HEK293T (cell line): ENCODE data around the gene CIP2A.

Experiments
- ARNT ChIP-seq: fragments of 450-650 bp; IDR thresholded peaks from 2 replicates; pipeline ENCODE4 v1.6.1; 2017; ENCODE audit warnings: mild to moderate bottlenecking
- BHLHE40 ChIP-seq: fragments of 450-650 bp; IDR thresholded peaks from 2 replicates; pipeline ENCODE4 v1.6.1; 2016; ENCODE audit warnings: mild to moderate bottlenecking, moderate library complexity, borderline replicate concordance
- CTBP1 ChIP-seq: fragments of 450-650 bp; IDR thresholded peaks from 2 replicates; pipeline ENCODE4 v1.6.1; 2016; ENCODE audit warnings: borderline replicate concordance
- ELF4 ChIP-seq: fragments of 450-650 bp; IDR thresholded peaks from 2 replicates; pipeline ENCODE4 v1.6.1; 2017; ENCODE audit warnings: antibody characterized with exemption
- FOXA1 ChIP-seq: fragments of 450-650 bp; IDR thresholded peaks from 2 replicates; pipeline ENCODE4 v1.6.1; 2016; ENCODE audit warnings: mild to moderate bottlenecking
- FOXK2 ChIP-seq: fragments of 450-650 bp; IDR thresholded peaks from 2 replicates; pipeline ENCODE4 v1.6.1; 2016; ENCODE audit warnings: mild to moderate bottlenecking
- FOXM1 ChIP-seq: fragments of 450-650 bp; IDR thresholded peaks from 2 replicates; pipeline ENCODE4 v1.6.1; 2017; ENCODE audit warnings: mild to moderate bottlenecking, borderline replicate concordance
- HDGF ChIP-seq: fragments of 450-650 bp; IDR thresholded peaks from 2 replicates; pipeline ENCODE4 v1.6.1; 2017; ENCODE audit warnings: antibody characterized with exemption, borderline replicate concordance
- NFRKB ChIP-seq: fragments of 450-650 bp; IDR thresholded peaks from 2 replicates; pipeline ENCODE4 v1.6.1; 2016; ENCODE audit warnings: mild to moderate bottlenecking, moderate library complexity
- PKNOX1 ChIP-seq: fragments of 450-650 bp; IDR thresholded peaks from 2 replicates; pipeline ENCODE4 v1.6.1; 2016
- SP1 ChIP-seq: fragments of 450-650 bp; IDR thresholded peaks from 2 replicates; pipeline ENCODE4 v1.6.1; 2017
- SUZ12 ChIP-seq: fragments of 450-650 bp; IDR thresholded peaks from 2 replicates; pipeline ENCODE4 v1.6.1; 2016; ENCODE audit warnings: mild to moderate bottlenecking
- TARDBP ChIP-seq: fragments of 450-650 bp; IDR thresholded peaks from 2 replicates; pipeline ENCODE4 v1.6.1; 2016

GRCh38 chr3:108518895-108519294, 70.3 kb downstream of the CIP2A start:
- TF ChIP-seq PKNOX1 (no peak), CTBP1 (no peak), HDGF (no peak), BHLHE40 (no peak), SUZ12 (no peak), TARDBP (no peak), ELF4 (no peak), SP1 (no peak), ARNT (no peak), FOXA1 (no peak), FOXK2 (no peak), FOXM1 (no peak), NFRKB (no peak)
